ENCODE data around the gene CBFA2T2. TPM values are rescaled to one million over a fixed set of nuclear protein-coding genes. Genes with fewer than 3 reads are reported as not detected.

Gene CBFA2T2
- total RNA-seq, 1 experiment from 2014 or later = 13.1 TPM

- ChIA-PET POLR2A (ENCODE audit: low non-redundant PET) (no interaction called here), CTCF (no interaction called here)
- Histone ChIP-seq H3K36me3 (ENCODE audit: insufficient read depth, low read length, poor library complexity, severe bottlenecking) (peaks cover 21% of the 10 kb centered on the region), H3K4me1 (ENCODE audit: insufficient read depth, low read length, poor library complexity, severe bottlenecking) (peaks cover 1% of the 10 kb centered on the region), H3K4me3 (ENCODE audit: low read depth, low read length, poor library complexity, severe bottlenecking) (no peak overlapping the region), H3K27ac (ENCODE audit: low read depth, low read length, poor library complexity, severe bottlenecking) (no peak overlapping the region), H3K27me3 (replicated peaks; ENCODE audit: insufficient read depth, low read depth, low read length, poor library complexity) (no peaks in the 10 kb centered on the region), H3K9me3 (ENCODE audit: low read depth, low read length, poor library complexity, severe bottlenecking) (no peaks in the 10 kb centered on the region)
- no TSS peak for BruUV-seq (replicated peaks)
- TF ChIP-seq EZH2 (IDR thresholded peaks at IDR 0.05; ENCODE audit: borderline replicate concordance, low read depth, low read length, poor library complexity, severe bottlenecking) (no peak), CTCF (conservative IDR thresholded peaks at IDR 0.05; ENCODE audit: low read depth, low read length) (no peak)
- intact Hi-C loops (cut with micrococcal nuclease; ENCODE audit: unreplicated experiment) = no loop called here
- DNase-seq (ENCODE audit: low spot score) = no peak
Measured at GRCh38 chr20:33657704-33658095, 167.8 kb downstream of the CBFA2T2 start.

GRCh38 chr20:33658510-33658909 lies 168.6 kb downstream of the CBFA2T2 start:
- no peak overlapping the region for H3K4me3 ChIP-seq (ENCODE audit: low read depth, low read length, poor library complexity, severe bottlenecking)
- DNase-seq (ENCODE audit: low spot score) = no peak
- no peak overlapping the region for H3K27ac ChIP-seq (ENCODE audit: low read depth, low read length, poor library complexity, severe bottlenecking)
- no peaks in the 10 kb centered on the region for H3K9me3 ChIP-seq (ENCODE audit: low read depth, low read length, poor library complexity, severe bottlenecking)
- ChIA-PET CTCF (no interaction called here), POLR2A (ENCODE audit: low non-redundant PET) (no interaction called here)
- intact Hi-C loops (cut with micrococcal nuclease; ENCODE audit: unreplicated experiment) = no loop called here
- BruUV-seq (replicated peaks) = no TSS peak
- no peaks in the 10 kb centered on the region for H3K27me3 ChIP-seq (replicated peaks; ENCODE audit: insufficient read depth, low read depth, low read length, poor library complexity)
- peaks cover 8% of the 10 kb centered on the region for H3K4me1 ChIP-seq (ENCODE audit: insufficient read depth, low read length, poor library complexity, severe bottlenecking)
- peaks cover 21% of the 10 kb centered on the region for H3K36me3 ChIP-seq (ENCODE audit: insufficient read depth, low read length, poor library complexity, severe bottlenecking)
- TF ChIP-seq EZH2 (IDR thresholded peaks at IDR 0.05; ENCODE audit: borderline replicate concordance, low read depth, low read length, poor library complexity, severe bottlenecking) (no peak), CTCF (conservative IDR thresholded peaks at IDR 0.05; ENCODE audit: low read depth, low read length) (no peak)

- ChIA-PET CTCF (no interaction called here), POLR2A (ENCODE audit: low non-redundant PET) (interaction anchor here (0.6 kb wide), 1 partner anchor 88 kb away, joined by 3 read pairs; no protein-coding TSS in a partner anchor)
- Histone ChIP-seq H3K9me3 (ENCODE audit: low read depth, low read length, poor library complexity, severe bottlenecking) (no peaks in the 10 kb centered on the region), H3K4me3 (ENCODE audit: low read depth, low read length, poor library complexity, severe bottlenecking) (no peak overlapping the region), H3K27me3 (replicated peaks; ENCODE audit: insufficient read depth, low read depth, low read length, poor library complexity) (no peaks in the 10 kb centered on the region), H3K27ac (ENCODE audit: low read depth, low read length, poor library complexity, severe bottlenecking) (no peak overlapping the region), H3K36me3 (ENCODE audit: insufficient read depth, low read length, poor library complexity, severe bottlenecking) (peaks cover 21% of the 10 kb centered on the region), H3K4me1 (ENCODE audit: insufficient read depth, low read length, poor library complexity, severe bottlenecking) (peaks cover 10% of the 10 kb centered on the region)
- no TSS peak for BruUV-seq (replicated peaks)
- no peak for DNase-seq (ENCODE audit: low spot score)
- intact Hi-C loops (cut with micrococcal nuclease; ENCODE audit: unreplicated experiment) = no loop called here
- TF ChIP-seq CTCF (conservative IDR thresholded peaks at IDR 0.05; ENCODE audit: low read depth, low read length) (no peak), EZH2 (IDR thresholded peaks at IDR 0.05; ENCODE audit: borderline replicate concordance, low read depth, low read length, poor library complexity, severe bottlenecking) (no peak)
Measured at GRCh38 chr20:33658929-33659328, 169.0 kb downstream of the CBFA2T2 start.

Data from A673 (cell line).